Mesenchymal stem cell (in vitro differentiated cells and primary cell): ENCODE results near the gene WDR18.

Source experiments
- DNase-seq: peaks from one replicate; pipeline ENCODE4 v3.0.0-alpha.2; 2013
- H2AFZ ChIP-seq: one replicate; pipeline ENCODE4 v1.6.1; 2013; ENCODE audit warnings: low read depth, mild to moderate bottlenecking, control low read depth, inconsistent platforms, low read length, moderate library complexity
- H2AK5ac ChIP-seq: 2 replicates; pipeline ENCODE4 v1.6.1; 2013; ENCODE audit warnings: low read length, moderate library complexity, mild to moderate bottlenecking, inconsistent platforms; ENCODE audit not compliant: severe bottlenecking
- H2BK120ac ChIP-seq: one replicate; pipeline ENCODE4 v1.6.1; 2013; ENCODE audit warnings: low read depth, mild to moderate bottlenecking, inconsistent platforms, low read length, moderate library complexity
- H2BK12ac ChIP-seq, 2 experiments: one replicate each; pipeline ENCODE4 v1.6.1; 2013; ENCODE audit warnings: inconsistent platforms in 2 of 2, low read length in 2 of 2, mild to moderate bottlenecking in 2 of 2, moderate library complexity in 2 of 2, control low read depth in 1 of 2
- H2BK15ac ChIP-seq: one replicate; pipeline ENCODE4 v1.6.1; 2013; ENCODE audit warnings: mild to moderate bottlenecking, low read depth, inconsistent platforms; ENCODE audit not compliant: poor library complexity, severe bottlenecking
- H2BK5ac ChIP-seq: 2 replicates; pipeline ENCODE4 v1.6.1; 2013; ENCODE audit warnings: low read depth, mild to moderate bottlenecking, low read length, control low read depth, inconsistent platforms; ENCODE audit not compliant: poor library complexity, severe bottlenecking
- H3K14ac ChIP-seq, 2 experiments: one replicate each; pipeline ENCODE4 v1.6.1; 2013; ENCODE audit warnings: inconsistent platforms in 2 of 2, low read length in 2 of 2, control low read depth in 1 of 2, mild to moderate bottlenecking in 1 of 2, moderate library complexity in 1 of 2
- H3K18ac ChIP-seq, 2 experiments: one replicate each; pipeline ENCODE4 v1.6.1; 2013; ENCODE audit warnings: inconsistent platforms in 2 of 2, low read length in 2 of 2, control low read depth in 1 of 2, low read depth in 1 of 2, mild to moderate bottlenecking in 1 of 2
- H3K23ac ChIP-seq, 2 experiments: one replicate each; pipeline ENCODE4 v1.6.1; 2013; ENCODE audit warnings: inconsistent platforms in 2 of 2, low read length in 2 of 2, mild to moderate bottlenecking in 2 of 2, moderate library complexity in 2 of 2, control low read depth in 1 of 2
- H3K27ac ChIP-seq: 2 replicates; pipeline ENCODE4 v1.5.1; 2013; ENCODE audit warnings: mild to moderate bottlenecking, moderate library complexity, low read length, control low read depth, inconsistent platforms; ENCODE audit not compliant: poor library complexity, severe bottlenecking
- H3K27me3 ChIP-seq, 2 experiments: 2 replicates each; pipeline versions ENCODE4 v1.6.1 to v1.7.0; 2013; ENCODE audit warnings: low read length in 2 of 2, mild to moderate bottlenecking in 2 of 2, moderate library complexity in 2 of 2, control low read depth in 1 of 2, inconsistent platforms in 1 of 2; ENCODE audit not compliant: control insufficient read depth in 1 of 2, insufficient read depth in 1 of 2
- H3K36me3 ChIP-seq, 2 experiments: 2 replicates each; pipeline versions ENCODE4 v1.6.1 to v1.7.0; 2013; ENCODE audit warnings: low read length in 2 of 2, control low read depth in 1 of 2, inconsistent platforms in 1 of 2, low read depth in 1 of 2, mild to moderate bottlenecking in 1 of 2; ENCODE audit not compliant: insufficient read depth in 2 of 2, control insufficient read depth in 1 of 2
- H3K4ac ChIP-seq, 2 experiments: one replicate each; pipeline ENCODE4 v1.6.1; 2013; ENCODE audit warnings: inconsistent platforms in 2 of 2, low read length in 2 of 2, mild to moderate bottlenecking in 2 of 2, moderate library complexity in 2 of 2, control low read depth in 1 of 2, low read depth in 1 of 2
- H3K4me1 ChIP-seq: 2 replicates; pipeline ENCODE4 v1.6.1; 2013; ENCODE audit warnings: low read depth, low read length, control low read depth; ENCODE audit not compliant: control insufficient read depth, insufficient read depth
- H3K4me2 ChIP-seq: 2 replicates; pipeline ENCODE4 v1.6.1; 2013; ENCODE audit warnings: low read length, mild to moderate bottlenecking, inconsistent platforms; ENCODE audit not compliant: poor library complexity, severe bottlenecking
- H3K4me3 ChIP-seq, 2 experiments: 2 replicates each; pipeline versions ENCODE4 v1.5.1 to v1.7.0; 2013; ENCODE audit warnings: low read length in 2 of 2, mild to moderate bottlenecking in 2 of 2, control low read depth in 1 of 2, low read depth in 1 of 2; ENCODE audit not compliant: insufficient read depth in 1 of 2
- H3K79me1 ChIP-seq: replicated peaks from 2 replicates; pipeline ENCODE4 v1.6.1; 2013; ENCODE audit warnings: mild to moderate bottlenecking, control low read depth, low read length, inconsistent platforms; ENCODE audit not compliant: poor library complexity, severe bottlenecking
- H3K9ac ChIP-seq: 2 replicates; pipeline ENCODE4 v1.7.0; 2013; ENCODE audit warnings: mild to moderate bottlenecking, low read length, moderate library complexity
- H3K9me3 ChIP-seq: 2 replicates; pipeline ENCODE4 v1.7.0; 2013; ENCODE audit warnings: mild to moderate bottlenecking, low read length; ENCODE audit not compliant: control insufficient read depth
- H4K8ac ChIP-seq: one replicate; pipeline ENCODE4 v1.6.1; 2013; ENCODE audit warnings: inconsistent platforms, mild to moderate bottlenecking, low read length, moderate library complexity
- H4K91ac ChIP-seq: one replicate; pipeline ENCODE4 v1.6.1; 2013; ENCODE audit warnings: mild to moderate bottlenecking, low read length, inconsistent platforms
- WGBS: methylation state at CpG from one replicate; pipeline ENCODE4 v1.1.7; 2013; ENCODE audit warnings: mixed read lengths; 5-methylcytosine and 5-hydroxymethylcytosine counted together

The WDR18 gene

DNA sequence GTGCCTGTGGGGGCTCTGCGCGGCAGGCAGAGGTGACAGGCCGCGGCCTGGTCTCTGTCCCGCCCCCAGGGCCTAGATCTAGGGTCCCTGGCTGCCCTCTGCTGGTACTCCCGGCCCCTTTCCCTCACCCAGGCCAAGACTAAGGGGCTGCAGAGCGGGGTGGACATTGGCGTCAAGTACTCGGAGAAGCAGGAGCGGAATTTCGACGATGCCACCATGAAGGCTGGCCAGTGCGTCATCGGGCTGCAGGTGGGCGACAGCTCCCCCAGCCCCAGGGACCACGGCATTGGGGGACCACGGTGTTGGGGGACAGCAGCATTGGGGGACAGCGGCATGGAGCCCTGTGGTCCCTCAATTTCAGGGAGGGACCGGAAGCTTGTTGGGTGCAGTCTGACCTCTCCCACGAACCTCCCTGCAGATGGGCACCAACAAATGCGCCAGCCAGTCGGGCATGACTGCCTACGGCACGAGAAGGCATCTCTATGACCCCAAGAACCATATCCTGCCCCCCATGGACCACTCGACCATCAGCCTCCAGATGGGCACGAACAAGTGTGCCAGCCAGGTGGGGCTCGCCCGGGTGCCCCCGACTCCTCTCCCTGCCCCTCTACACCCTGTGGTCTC lies 52.0 kb downstream of the WDR18 start:
- no peak overlapping the region for H2AFZ ChIP-seq
- H3K79me1 ChIP-seq: peaks cover 6% of the 10 kb centered on the region
- no peak overlapping the region for H3K9ac ChIP-seq
- H3K9me3 ChIP-seq: no peaks in the 10 kb centered on the region
- H3K4ac ChIP-seq: no peak overlapping the region
- DNase-seq: no peak
- WGBS: 90% methylated on average over 28 of the region's 29 CpGs
- no peaks in the 10 kb centered on the region for H3K27me3 ChIP-seq
- no peak overlapping the region for H2BK5ac ChIP-seq
- no peak overlapping the region for H2BK120ac ChIP-seq
- peak overlapping the region in 1 of 2 experiments; percentile 39 for H2BK12ac ChIP-seq
- H4K8ac ChIP-seq: no peak overlapping the region
- peaks cover 44% of the 10 kb centered on the region for H3K4me1 ChIP-seq
- no peak overlapping the region for H3K23ac ChIP-seq
- H3K4me3 ChIP-seq: no peak overlapping the region
- peaks cover 45 to 67% of the 10 kb centered on the region in 2 experiments for H3K36me3 ChIP-seq
- H3K4me2 ChIP-seq: no peak overlapping the region
- H2AK5ac ChIP-seq: no peak overlapping the region
- H3K18ac ChIP-seq: no peak overlapping the region
- H2BK15ac ChIP-seq: no peak overlapping the region
- no peak overlapping the region for H3K14ac ChIP-seq
- H3K27ac ChIP-seq: peak overlapping the region; percentile 22
- H4K91ac ChIP-seq: no peak overlapping the region

DNA sequence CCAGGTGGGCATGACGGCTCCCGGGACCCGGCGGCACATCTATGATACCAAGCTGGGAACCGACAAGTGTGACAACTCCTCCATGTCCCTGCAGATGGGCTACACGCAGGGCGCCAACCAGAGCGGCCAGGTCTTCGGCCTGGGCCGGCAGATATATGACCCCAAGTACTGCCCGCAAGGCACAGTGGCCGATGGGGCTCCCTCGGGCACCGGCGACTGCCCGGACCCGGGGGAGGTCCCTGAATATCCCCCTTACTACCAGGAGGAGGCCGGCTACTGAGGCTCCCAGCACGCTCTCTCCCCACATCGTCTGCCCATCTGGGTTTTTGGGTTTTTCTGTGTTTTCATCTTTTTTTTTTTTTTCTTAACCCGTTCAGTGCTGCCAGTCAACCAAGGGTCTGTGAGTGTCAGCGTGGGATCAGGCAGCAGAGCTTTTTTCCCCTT lies 53.5 kb downstream of the WDR18 start:
- 91% methylated on average over 22 of the region's 22 CpGs for WGBS

DNA sequence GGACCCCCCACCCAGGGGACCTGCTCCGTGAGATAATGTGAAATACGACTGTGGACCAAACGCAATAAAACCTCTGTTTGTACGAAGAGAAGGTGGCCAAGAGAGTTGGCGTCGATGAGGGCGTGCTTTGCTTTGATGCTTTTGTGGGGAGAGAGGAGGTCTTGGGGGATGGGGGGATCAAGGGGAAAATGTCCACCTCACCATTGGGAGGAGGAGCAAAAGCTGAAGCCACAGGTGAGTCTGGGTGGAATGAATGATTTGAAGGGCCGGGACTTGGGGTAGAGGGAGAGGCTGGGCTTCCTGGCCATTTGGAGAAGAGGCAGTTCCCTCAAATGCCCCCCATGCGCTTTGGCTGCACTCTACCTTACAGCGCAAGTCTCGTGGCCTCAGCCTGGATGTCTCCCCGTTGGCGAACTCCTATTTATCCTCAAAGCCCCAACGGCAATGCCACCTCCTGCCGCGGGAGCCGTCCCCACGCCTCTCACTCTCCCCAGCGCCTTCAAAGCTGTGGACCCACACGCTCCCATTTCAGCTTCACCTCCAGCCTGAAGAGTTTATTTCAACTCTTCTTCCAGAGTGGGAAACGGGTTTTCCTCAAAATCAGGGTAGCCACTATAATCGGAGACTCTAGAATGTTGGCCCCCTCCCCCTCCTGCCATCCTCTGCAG lies 55.0 kb downstream of the WDR18 start:
- peaks cover 26 to 64% of the 10 kb centered on the region in 2 experiments for H3K36me3 ChIP-seq
- H3K4me1 ChIP-seq: peaks cover 44% of the 10 kb centered on the region
- no peak overlapping the region for H2AFZ ChIP-seq
- no peak overlapping the region for H2BK15ac ChIP-seq
- H2BK5ac ChIP-seq: no peak overlapping the region
- H2AK5ac ChIP-seq: peak overlapping the region; percentile 31
- peak overlapping the region; percentile 80 for H3K9ac ChIP-seq
- DNase-seq: peak; percentile 44
- H3K18ac ChIP-seq: no peak overlapping the region
- peak overlapping the region in 1 of 2 experiments; percentile 86 for H3K4me3 ChIP-seq
- no peak overlapping the region for H4K8ac ChIP-seq
- no peaks in the 10 kb centered on the region for H3K9me3 ChIP-seq
- H3K4me2 ChIP-seq: peak overlapping the region; percentile 80
- H3K27me3 ChIP-seq: no peaks in the 10 kb centered on the region
- H3K23ac ChIP-seq: no peak overlapping the region
- H3K27ac ChIP-seq: peak overlapping the region; percentile 66
- peak overlapping the region in 1 of 2 experiments; percentile 62 for H3K4ac ChIP-seq
- no peak overlapping the region for H2BK12ac ChIP-seq
- H3K14ac ChIP-seq: no peak overlapping the region
- H2BK120ac ChIP-seq: no peak overlapping the region
- peaks cover 6% of the 10 kb centered on the region for H3K79me1 ChIP-seq
- 70% methylated on average over 22 of the region's 22 CpGs for WGBS
- H4K91ac ChIP-seq: no peak overlapping the region

More for the DNA sequence above, 53.5 kb downstream of the WDR18 start:
- H3K23ac ChIP-seq: no peak overlapping the region
- no peaks in the 10 kb centered on the region for H3K27me3 ChIP-seq
- no peak overlapping the region for H4K91ac ChIP-seq
- no peaks in the 10 kb centered on the region for H3K9me3 ChIP-seq
- H3K36me3 ChIP-seq: peaks cover 35 to 62% of the 10 kb centered on the region in 2 experiments
- H3K4me2 ChIP-seq: no peak overlapping the region
- H3K27ac ChIP-seq: peak overlapping the region; percentile 67
- no peak overlapping the region for H2BK5ac ChIP-seq
- H2AFZ ChIP-seq: no peak overlapping the region
- peak overlapping the region; percentile 43 for H2AK5ac ChIP-seq
- no peak overlapping the region for H3K18ac ChIP-seq
- peak overlapping the region; percentile 63 for H4K8ac ChIP-seq
- H2BK15ac ChIP-seq: no peak overlapping the region
- H3K4me3 ChIP-seq: no peak overlapping the region
- peaks cover 44% of the 10 kb centered on the region for H3K4me1 ChIP-seq
- H2BK12ac ChIP-seq: no peak overlapping the region
- no peak overlapping the region for H3K14ac ChIP-seq
- H3K4ac ChIP-seq: no peak overlapping the region
- no peak overlapping the region for H3K9ac ChIP-seq
- peaks cover 6% of the 10 kb centered on the region for H3K79me1 ChIP-seq
- H2BK120ac ChIP-seq: no peak overlapping the region
- no peak for DNase-seq
